GM18861 (cell line): Measurements from ENCODE around the gene WDR91.

Experiments
- ATAC-seq: cut with Tn5 transposase; IDR thresholded peaks from one replicate; pipeline ENCODE4 v1.9.1; 2021; ENCODE audit not compliant: unreplicated experiment

The WDR91 gene

GRCh38 chr7:135200821-135201331, 10.4 kb downstream of the WDR91 start:
- ATAC-seq, result no peak

- no peak for ATAC-seq
Observed at GRCh38 chr7:135199439-135199838, 11.9 kb downstream of the WDR91 start.

- ATAC-seq, result no peak
Observed at GRCh38 chr7:135197906-135198655, 13.2 kb downstream of the WDR91 start.

GRCh38 chr7:135197343-135197742, 14.0 kb downstream of the WDR91 start:
- ATAC-seq, result no peak

GRCh38 chr7:135195968-135196629, 15.2 kb downstream of the WDR91 start:
- no peak for ATAC-seq

GRCh38 chr7:135195156-135195555, 16.2 kb downstream of the WDR91 start:
- ATAC-seq, result no peak

- ATAC-seq, result no peak
Observed at GRCh38 chr7:135194494-135195095, 16.7 kb downstream of the WDR91 start.

- ATAC-seq, result no peak
Observed at GRCh38 chr7:135193615-135194081, 17.7 kb downstream of the WDR91 start.

- no peak for ATAC-seq
Observed at GRCh38 chr7:135192914-135193536, 18.3 kb downstream of the WDR91 start.

- ATAC-seq, result no peak
Observed at GRCh38 chr7:135190703-135191102, 20.6 kb downstream of the WDR91 start.

- ATAC-seq, result no peak
Observed at GRCh38 chr7:135189961-135190360, 21.4 kb downstream of the WDR91 start.

GRCh38 chr7:135189221-135189662, 22.1 kb downstream of the WDR91 start:
- no peak for ATAC-seq

- peak; percentile 31 for ATAC-seq
Observed at GRCh38 chr7:135188298-135188984, 22.9 kb downstream of the WDR91 start.

- ATAC-seq, result peak; percentile 69
Observed at GRCh38 chr7:135186841-135187253, 24.5 kb downstream of the WDR91 start.

GRCh38 chr7:135186261-135186540, 25.1 kb downstream of the WDR91 start:
- ATAC-seq, result no peak

- ATAC-seq, result no peak
Observed at GRCh38 chr7:135185471-135186260, 25.7 kb downstream of the WDR91 start.

GRCh38 chr7:135184254-135184841, 27.0 kb downstream of the WDR91 start:
- ATAC-seq, result no peak

- no peak for ATAC-seq
Observed at GRCh38 chr7:135183478-135183877, 27.8 kb downstream of the WDR91 start.

GRCh38 chr7:135181929-135182678, 29.2 kb downstream of the WDR91 start:
- no peak for ATAC-seq
